NCI-H2029 (cell line): ENCODE measurements around the gene OR10A4.
"Not testable (repeated sequence)": the region's sequence is repeated elsewhere in the genome, so short reads cannot be mapped to it uniquely, and the experiment has no call there.

Source experiments
- DNase-seq: peaks from one replicate; lab custom pipeline; 2025; lab: John Stamatoyannopoulos, UW

The OR10A4 gene

GRCh38 chr11:6876325-6876724 lies at the start of gene OR10A4:
Gene OR10A4 (plus strand): TSS chr11:6876625. CDS start chr11:6876648, 23 bp downstream.
- no peak for DNase-seq

GRCh38 chr11:6828103-6828502 lies 48.3 kb upstream of the OR10A4 start:
- no peak for DNase-seq

- DNase-seq, result no peak
Measured at GRCh38 chr11:6833356-6833755, 43.1 kb upstream of the OR10A4 start.

- no peak for DNase-seq
Measured at GRCh38 chr11:6834021-6834420, 42.4 kb upstream of the OR10A4 start.

- no peak for DNase-seq
Measured at GRCh38 chr11:6841694-6842093, 34.7 kb upstream of the OR10A4 start.

GRCh38 chr11:6843670-6844069 lies 32.8 kb upstream of the OR10A4 start:
- DNase-seq, result no peak

GRCh38 chr11:6844356-6844755 lies 32.1 kb upstream of the OR10A4 start:
- no peak for DNase-seq

GRCh38 chr11:6845383-6845782 lies 31.0 kb upstream of the OR10A4 start, which contains the start of gene OR10A5:
Gene OR10A5 (plus strand): TSS chr11:6845683. CDS start chr11:6845683, 0 bp downstream.
- no peak for DNase-seq

GRCh38 chr11:6850526-6850925 lies 25.9 kb upstream of the OR10A4 start:
- DNase-seq, result no peak

GRCh38 chr11:6854801-6855200 lies 21.6 kb upstream of the OR10A4 start:
- not testable (repeated sequence) for DNase-seq

GRCh38 chr11:6855971-6856541 lies 20.4 kb upstream of the OR10A4 start:
- DNase-seq, result no peak

- DNase-seq, result no peak
Measured at GRCh38 chr11:6856871-6857270, 19.6 kb upstream of the OR10A4 start.

GRCh38 chr11:6862961-6863360 lies 13.5 kb upstream of the OR10A4 start, which contains the start of gene OR10A2:
Gene OR10A2 (plus strand): TSS chr11:6863057. CDS start chr11:6869755, 6,698 bp downstream.
- DNase-seq, result no peak

GRCh38 chr11:6864438-6864837 lies 12.0 kb upstream of the OR10A4 start:
- DNase-seq, result no peak

GRCh38 chr11:6871278-6871677 lies 5.1 kb upstream of the OR10A4 start:
- DNase-seq, result no peak

- no peak for DNase-seq
Measured at GRCh38 chr11:6875761-6876160, 664 bp upstream of the OR10A4 start.

GRCh38 chr11:6876914-6877313 lies 489 bp downstream of the OR10A4 start:
- no peak for DNase-seq

GRCh38 chr11:6882751-6883150 lies 6.3 kb downstream of the OR10A4 start:
- no peak for DNase-seq

GRCh38 chr11:6887711-6888110 lies 11.3 kb downstream of the OR10A4 start:
- not testable (repeated sequence) for DNase-seq

GRCh38 chr11:6888830-6889229 lies 12.4 kb downstream of the OR10A4 start:
- no peak for DNase-seq

GRCh38 chr11:6889835-6890234 lies 13.4 kb downstream of the OR10A4 start:
- no peak for DNase-seq

GRCh38 chr11:6892400-6892799 lies 16.0 kb downstream of the OR10A4 start, which contains the start of gene OR2D2:
Gene OR2D2 (minus strand): TSS chr11:6892500. CDS start chr11:6892500, 0 bp downstream.
- DNase-seq, result no peak

- no peak for DNase-seq
Measured at GRCh38 chr11:6894097-6894496, 17.7 kb downstream of the OR10A4 start.

- DNase-seq, result no peak
Measured at GRCh38 chr11:6895010-6895409, 18.6 kb downstream of the OR10A4 start.
